Right cardiac atrium (tissue), 5 donors: ENCODE results near the gene H2BK1. TPM values are rescaled to one million over a fixed set of nuclear protein-coding genes. Genes with fewer than 3 reads are reported as not detected.

Experiments
- ATAC-seq, 2 donors: fragments of 200-7000 bp; cut with Tn5 transposase; one replicate each; pipeline versions ENCODE4 v1.8.0 to v1.9.1; 2020; ENCODE audit warnings: moderate library complexity in 2 of 2, mild to moderate bottlenecking in 1 of 2
- DNase-seq, 3 donors: peaks; one replicate each; pipeline ENCODE4 v3.0.0-alpha.2; 2020
- H3K27ac ChIP-seq: one replicate; pipeline ENCODE4 v1.5.1; 2013; ENCODE audit warnings: mild to moderate bottlenecking, low read length, control low read depth, moderate library complexity
- H3K27me3 ChIP-seq: one replicate; pipeline ENCODE4 v1.6.1; 2013; ENCODE audit not compliant: control insufficient read depth, insufficient read depth
- H3K4me1 ChIP-seq: one replicate; pipeline ENCODE4 v1.6.1; 2013; ENCODE audit warnings: low read length; ENCODE audit not compliant: control insufficient read depth, insufficient read depth
- H3K4me3 ChIP-seq: one replicate; pipeline ENCODE4 v1.5.1; 2013; ENCODE audit warnings: low read length, control low read depth
- H3K9me3 ChIP-seq: one replicate; pipeline ENCODE4 v1.6.1; 2013; ENCODE audit warnings: low read length; ENCODE audit not compliant: control insufficient read depth
- WGBS: extraction: QIAGEN DNeasy Blood & Tissue Kit; methylation state at CpG from one replicate; pipeline ENCODE4 v1.1.7; 2013; 5-methylcytosine and 5-hydroxymethylcytosine counted together
- intact Hi-C, 4 donors: fragments of 100-400 bp; cut with DNase I; formaldehyde crosslinking; loops; one replicate each; pipeline versions ENCODE4 v1.11.0 to v1.14.0; 2022 to 2023
- polyA plus RNA-seq: library from polyadenylated mRNA; stranded (reverse); fragments of 200-250 nt; gene quantifications from one replicate; pipeline ENCODE4 v1.2.3, GENCODE V29; 2013
- total RNA-seq, 4 donors: library from RNA; stranded (reverse); fragmentation: NEBNext Ultra II Directional; extraction: Animal tissue kit (Norgen Biotek cat#: 25700); gene quantifications; one replicate each; pipeline ENCODE4 v1.2.1, GENCODE V29; 2021
- donor health status: healthy with polysubstance abuse.
- donor health status: DM: no; HTN: yes; CAD: no.
- donor health status: DM: no; HTN: no; CAD: no.
- donor health status: DM: no; HTN: yes; CAD: no; lungs with severe emphysema.
- donor health status: DM: yes; HTN: yes; CAD: no.

The H2BK1 gene
- total and polyA plus RNA-seq, 5 donors, result not detected

- DNase-seq (no peak), ATAC-seq (no peak)
- Histone ChIP-seq H3K27ac (no peak overlapping the region), H3K4me3 (no peak overlapping the region), H3K27me3 (peaks cover 3% of the 10 kb centered on the region), H3K9me3 (no peaks in the 10 kb centered on the region), H3K4me1 (no peaks in the 10 kb centered on the region)
- intact Hi-C loops, result no loop called here
- WGBS, result 86% methylated on average over 1 of the region's 1 CpG
Measured at GRCh38 chr7:151161757-151162156, 48.5 kb downstream of the H2BK1 start.

Other genes with a start within 250 kb of the H2BK1 start
- 100 to 1,000 TPM; 113 to 163 (median 126) TPM for gene KCNH2, start 232.2 kb downstream of the H2BK1 start, total RNA-seq
- gene KCNH2, start 232.2 kb downstream of the H2BK1 start, polyA plus RNA-seq, result 132 TPM
- gene NOS3, start 219.5 kb downstream of the H2BK1 start, total RNA-seq, result 10 to 100 TPM; 20.5 to 80.4 (median 24.7) TPM
- 13.5 TPM for gene NOS3, start 219.5 kb downstream of the H2BK1 start, polyA plus RNA-seq
- under 1 TPM in 2 of 4 donors, not detected in 2; 0.18 to 0.23 TPM for gene ATG9B, start 186.0 kb downstream of the H2BK1 start, total RNA-seq
- gene ATG9B, start 186.0 kb downstream of the H2BK1 start, polyA plus RNA-seq, result 0.43 TPM
- 10 to 100 TPM; 20.9 to 24.5 (median 23.4) TPM for gene ABCB8, start 182.0 kb downstream of the H2BK1 start, total RNA-seq
- gene ABCB8, start 182.0 kb downstream of the H2BK1 start, polyA plus RNA-seq, result 19.6 TPM
- 1 to 10 TPM; 4.0 to 6.5 (median 5.0) TPM for gene ASIC3, start 162.0 kb downstream of the H2BK1 start, total RNA-seq
- gene ASIC3, start 162.0 kb downstream of the H2BK1 start, polyA plus RNA-seq, result 5.3 TPM
- 10 to 100 TPM in 1 of 4 donors, 1 to 10 TPM in 3; 6.2 to 11.2 (median 7.4) TPM for gene CDK5, start 152.6 kb downstream of the H2BK1 start, total RNA-seq
- 6.5 TPM for gene CDK5, start 152.6 kb downstream of the H2BK1 start, polyA plus RNA-seq
- 100 to 1,000 TPM in 2 of 4 donors, 10 to 100 TPM in 2; 83.5 to 120 (median 96.5) TPM for gene SLC4A2, start 150.9 kb downstream of the H2BK1 start, total RNA-seq
- gene SLC4A2, start 150.9 kb downstream of the H2BK1 start, polyA plus RNA-seq, result 61.7 TPM
- 10 to 100 TPM; 64.1 to 82.0 (median 68.9) TPM for gene FASTK, start 129.7 kb downstream of the H2BK1 start, total RNA-seq
- gene FASTK, start 129.7 kb downstream of the H2BK1 start, polyA plus RNA-seq, result 133 TPM
- gene TMUB1, start 127.0 kb downstream of the H2BK1 start, total RNA-seq, result 10 to 100 TPM; 28.5 to 36.5 (median 35.8) TPM
- gene TMUB1, start 127.0 kb downstream of the H2BK1 start, polyA plus RNA-seq, result 55.2 TPM
- gene AGAP3, start 124.0 kb downstream of the H2BK1 start, total RNA-seq, result 10 to 100 TPM; 58.3 to 78.8 (median 67.6) TPM
- 61.4 TPM for gene AGAP3, start 124.0 kb downstream of the H2BK1 start, polyA plus RNA-seq
- gene GBX1, start 42.8 kb downstream of the H2BK1 start, total RNA-seq, result 1 to 10 TPM in 1 of 4 donors, under 1 TPM in 1, not detected in 2; 0.40 to 1.0 TPM
- gene GBX1, start 42.8 kb downstream of the H2BK1 start, polyA plus RNA-seq, result 0.14 TPM
- gene ASB10, start 23.2 kb downstream of the H2BK1 start, total RNA-seq, result 10 to 100 TPM in 3 of 4 donors, 1 to 10 TPM in 1; 4.5 to 21.0 (median 14.0) TPM
- 14.3 TPM for gene ASB10, start 23.2 kb downstream of the H2BK1 start, polyA plus RNA-seq
- 10 to 100 TPM; 24.6 to 34.5 (median 26.3) TPM for gene ABCF2, start 16.7 kb upstream of the H2BK1 start, total RNA-seq
- 17.8 TPM for gene ABCF2, start 16.7 kb upstream of the H2BK1 start, polyA plus RNA-seq
- gene CHPF2, start 22.0 kb upstream of the H2BK1 start, total RNA-seq, result 10 to 100 TPM; 22.2 to 35.3 (median 27.0) TPM
- gene CHPF2, start 22.0 kb upstream of the H2BK1 start, polyA plus RNA-seq, result 15.5 TPM
- 100 to 1,000 TPM; 149 to 291 (median 238) TPM for gene SMARCD3, start 38.2 kb upstream of the H2BK1 start, total RNA-seq
- gene SMARCD3, start 38.2 kb upstream of the H2BK1 start, polyA plus RNA-seq, result 141 TPM
- gene NUB1, start 131.3 kb upstream of the H2BK1 start, total RNA-seq, result 10 to 100 TPM; 33.3 to 42.4 (median 38.6) TPM
- gene NUB1, start 131.3 kb upstream of the H2BK1 start, polyA plus RNA-seq, result 24.1 TPM
- under 1 TPM; 0.17 to 0.47 (median 0.17) TPM for gene WDR86, start 199.6 kb upstream of the H2BK1 start, total RNA-seq
- 0.34 TPM for gene WDR86, start 199.6 kb upstream of the H2BK1 start, polyA plus RNA-seq
- under 1 TPM in 1 of 4 donors, not detected in 3; 0.11 TPM for gene CRYGN, start 229.7 kb upstream of the H2BK1 start, total RNA-seq
- gene CRYGN, start 229.7 kb upstream of the H2BK1 start, polyA plus RNA-seq, result 0.07 TPM